GM23338 (cell line): ENCODE data around the gene S100P. TPM values are rescaled to one million over a fixed set of nuclear protein-coding genes. Genes with fewer than 3 reads are reported as not detected.
"Not testable (repeated sequence)": the region's sequence is repeated elsewhere in the genome, so short reads cannot be mapped to it uniquely, and the experiment has no call there.

Experiments
- ATAC-seq: fragments of 200-7000 bp; cut with Tn5 transposase; 3 replicates; pipeline ENCODE4 v1.9.1; 2020
- DNase-seq: peaks from one replicate; pipeline ENCODE4 v3.0.0-alpha.2; 2015; ENCODE audit warnings: low spot score
- H2AFZ ChIP-seq: fragments of 200-600 bp; sonication (generic); 2 replicates; pipeline ENCODE4 v1.8.0; 2016; ENCODE audit warnings: antibody characterized with exemption, mild to moderate bottlenecking, moderate library complexity
- H3F3A ChIP-seq: fragments of 200-600 bp; sonication (generic); replicated peaks from 2 replicates; pipeline ENCODE4 v1.8.0; 2017; ENCODE audit warnings: antibody characterized with exemption, mixed run types, low read depth
- H3K27ac ChIP-seq: fragments of 200-600 bp; sonication (generic); 2 replicates; pipeline ENCODE4 v1.6.1; 2016; ENCODE audit warnings: low read depth
- H3K27me3 ChIP-seq: fragments of 200-600 bp; sonication (generic); 2 replicates; pipeline ENCODE4 v1.8.0; 2016; ENCODE audit warnings: mild to moderate bottlenecking, mixed run types, moderate library complexity; ENCODE audit not compliant: insufficient read depth
- H3K36me3 ChIP-seq: fragments of 200-600 bp; sonication (generic); 2 replicates; pipeline ENCODE4 v1.8.0; 2016; ENCODE audit warnings: mild to moderate bottlenecking; ENCODE audit not compliant: insufficient read depth
- H3K4me1 ChIP-seq: fragments of 200-600 bp; sonication (generic); 2 replicates; pipeline ENCODE4 v1.8.0; 2016; ENCODE audit warnings: mild to moderate bottlenecking, moderate library complexity; ENCODE audit not compliant: insufficient read depth
- H3K4me2 ChIP-seq: fragments of 200-600 bp; sonication (generic); 2 replicates; pipeline ENCODE4 v1.7.1; 2017; ENCODE audit warnings: mixed run types
- H3K4me3 ChIP-seq: fragments of 200-600 bp; sonication (generic); 2 replicates; pipeline ENCODE4 v1.6.1; 2016; ENCODE audit warnings: mixed run types
- H3K79me2 ChIP-seq: fragments of 200-600 bp; sonication (generic); replicated peaks from 2 replicates; pipeline ENCODE4 v1.8.0; 2017; ENCODE audit warnings: mild to moderate bottlenecking; ENCODE audit not compliant: insufficient read depth
- H3K9me2 ChIP-seq: fragments of 200-600 bp; sonication (generic); 2 replicates; pipeline ENCODE4 v1.8.0; 2017; ENCODE audit not compliant: insufficient read depth
- H4K20me1 ChIP-seq: fragments of 200-600 bp; sonication (generic); replicated peaks from 2 replicates; pipeline ENCODE4 v1.8.0; 2017; ENCODE audit warnings: mild to moderate bottlenecking; ENCODE audit not compliant: insufficient read depth
- H3K27ac Mint-ChIP-seq: 2 replicates; pipeline ENCODE4 v1.8.0; 2020; ENCODE audit warnings: inconsistent platforms, mild to moderate bottlenecking, moderate library complexity, mixed read lengths
- H3K27me3 Mint-ChIP-seq: 3 replicates; pipeline ENCODE4 v1.8.0; 2022; ENCODE audit warnings: low read depth, mild to moderate bottlenecking, moderate library complexity, mixed read lengths, inconsistent platforms; ENCODE audit not compliant: insufficient read depth, poor library complexity
- H3K36me3 Mint-ChIP-seq: 3 replicates; pipeline ENCODE4 v1.8.0; 2021; ENCODE audit warnings: low read depth, mild to moderate bottlenecking, inconsistent platforms, moderate library complexity, mixed read lengths
- H3K4me1 Mint-ChIP-seq: 3 replicates; pipeline ENCODE4 v1.8.0; 2020; ENCODE audit warnings: mild to moderate bottlenecking, inconsistent platforms, mixed read lengths
- H3K4me3 Mint-ChIP-seq: 3 replicates; pipeline ENCODE4 v1.8.0; 2021; ENCODE audit warnings: moderate library complexity, mild to moderate bottlenecking, inconsistent platforms, mixed read lengths
- H3K9me3 Mint-ChIP-seq: 3 replicates; pipeline ENCODE4 v1.8.0; 2020; ENCODE audit warnings: moderate library complexity, mild to moderate bottlenecking, inconsistent platforms, mixed read lengths
- EZH2 ChIP-seq: fragments of 200-600 bp; sonication (generic); IDR thresholded peaks from one replicate; pipeline ENCODE4 v1.8.0; 2017; ENCODE audit warnings: antibody characterized with exemption, mild to moderate bottlenecking, low read depth; ENCODE audit not compliant: unreplicated experiment
- EZH2phosphoT487 ChIP-seq: fragments of 200-600 bp; sonication (generic); IDR thresholded peaks from one replicate; pipeline ENCODE4 v1.8.1; 2018; ENCODE audit warnings: antibody characterized with exemption; ENCODE audit not compliant: unreplicated experiment
- JUNB ChIP-seq: IDR thresholded peaks from one replicate; pipeline ENCODE4 v1.6.1; 2016; ENCODE audit warnings: antibody characterized with exemption; ENCODE audit not compliant: unreplicated experiment
- NANOG ChIP-seq: IDR thresholded peaks from 2 replicates; pipeline ENCODE4 v1.6.1; 2016; ENCODE audit warnings: antibody characterized with exemption, borderline replicate concordance
- STAT1 ChIP-seq: IDR thresholded peaks from one replicate; pipeline ENCODE4 v1.6.1; 2016; ENCODE audit warnings: antibody characterized with exemption; ENCODE audit not compliant: unreplicated experiment
- ZNF331 ChIP-seq: fragments of 250-450 bp; sonication (Bioruptor Pico); IDR thresholded peaks from 2 replicates; pipeline ENCODE4 v1.5.0; 2020; ENCODE audit warnings: low read depth, mild to moderate bottlenecking, moderate library complexity
- polyA plus RNA-seq: library from polyadenylated mRNA; unstranded; fragments of >200 nt; fragmentation: Nextera tagmentation; extraction: Ambion mirVana; gene quantifications from 2 replicates; pipeline ENCODE4 v1.2.1, GENCODE V29; 2016
- total RNA-seq: library from RNA; depleted of rRNA; stranded (reverse); fragments of >200 nt; shearing (Covaris generic); gene quantifications from 2 replicates; pipeline ENCODE4 v1.2.3, GENCODE V29; 2014
- TF ChIP-seq, protein P1 (sequence below): IDR thresholded peaks from one replicate; pipeline ENCODE4 v1.6.1; 2018; ENCODE audit warnings: antibody characterized with exemption; ENCODE audit not compliant: unreplicated experiment
- TF ChIP-seq, protein P2 (sequence below), 2 experiments: fragments of 200-600 bp in 1 of 2; sonication (generic) in 1 of 2; conservative IDR thresholded peaks; 2 replicates each; pipeline versions ENCODE4 v1.5.1 to v1.6.1; 2016 to 2017; ENCODE audit warnings: antibody characterized with exemption in 2 of 2, low read depth in 2 of 2, mild to moderate bottlenecking in 2 of 2, moderate library complexity in 1 of 2

S100P gene
- total and polyA plus RNA-seq, 2 experiments from 2014 or later = 0.32 TPM; not detected in 1

DNA sequence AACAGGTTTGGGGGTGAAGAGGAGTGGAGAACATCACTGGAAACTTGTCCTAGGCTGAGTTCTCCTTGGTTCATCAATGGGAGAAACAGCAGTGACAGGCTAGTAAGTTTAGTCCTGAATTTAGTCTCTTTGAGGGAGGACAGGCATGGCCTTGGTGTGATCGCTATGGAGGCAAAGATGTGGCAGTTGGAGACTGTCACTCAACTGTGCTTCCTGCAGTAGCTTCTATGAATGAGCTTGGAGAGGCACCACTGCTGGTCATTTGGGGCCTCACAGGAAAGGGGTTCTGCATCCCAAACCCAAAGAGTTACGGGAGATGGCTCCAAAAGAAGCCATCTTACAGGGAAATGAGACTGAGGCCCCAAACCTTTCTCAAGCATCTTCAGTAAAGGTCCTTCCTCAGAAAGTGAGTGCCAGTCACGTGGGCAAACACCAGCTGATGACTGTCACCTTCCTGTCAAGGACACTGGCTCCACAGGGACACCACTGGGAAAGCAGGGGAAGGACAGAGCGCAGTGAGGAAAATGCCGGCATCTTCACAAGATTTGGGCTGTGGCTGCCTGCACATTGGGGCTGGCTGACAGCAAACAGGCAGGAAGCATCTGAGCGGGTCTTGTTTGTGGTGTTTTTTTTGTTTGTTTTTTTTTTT is 46.0 kb upstream of the S100P start:
- Histone ChIP-seq H3K4me3 (no peak overlapping the region), H2AFZ (no peak overlapping the region), H3K4me2 (no peak overlapping the region), H3K4me1 (peaks cover 1% of the 10 kb centered on the region; the same call in 1 of the 2 replicates), H3K36me3 (peaks cover 2% of the 10 kb centered on the region), H3K9me2 (no peaks in the 10 kb centered on the region), H3K27me3 (no peaks in the 10 kb centered on the region), H3K27ac (no peak overlapping the region), H4K20me1 (peaks cover 2% of the 10 kb centered on the region; the same call in 1 of the 2 replicates), H3F3A (no peaks in the 10 kb centered on the region; the same call in 1 of the 2 replicates), H3K79me2 (peaks cover 7% of the 10 kb centered on the region)
- no peaks in the 10 kb centered on the region for H3K9me3 Mint-ChIP-seq
- H3K36me3 Mint-ChIP-seq = peaks cover 8% of the 10 kb centered on the region; the same call in 2 of the 3 replicates
- no peak overlapping the region for H3K27ac Mint-ChIP-seq
- H3K4me3 Mint-ChIP-seq = no peak overlapping the region
- no peak for TF ChIP-seq EZH2
- TF ChIP-seq ZNF331 = no peak
- TF ChIP-seq, protein P1, sequence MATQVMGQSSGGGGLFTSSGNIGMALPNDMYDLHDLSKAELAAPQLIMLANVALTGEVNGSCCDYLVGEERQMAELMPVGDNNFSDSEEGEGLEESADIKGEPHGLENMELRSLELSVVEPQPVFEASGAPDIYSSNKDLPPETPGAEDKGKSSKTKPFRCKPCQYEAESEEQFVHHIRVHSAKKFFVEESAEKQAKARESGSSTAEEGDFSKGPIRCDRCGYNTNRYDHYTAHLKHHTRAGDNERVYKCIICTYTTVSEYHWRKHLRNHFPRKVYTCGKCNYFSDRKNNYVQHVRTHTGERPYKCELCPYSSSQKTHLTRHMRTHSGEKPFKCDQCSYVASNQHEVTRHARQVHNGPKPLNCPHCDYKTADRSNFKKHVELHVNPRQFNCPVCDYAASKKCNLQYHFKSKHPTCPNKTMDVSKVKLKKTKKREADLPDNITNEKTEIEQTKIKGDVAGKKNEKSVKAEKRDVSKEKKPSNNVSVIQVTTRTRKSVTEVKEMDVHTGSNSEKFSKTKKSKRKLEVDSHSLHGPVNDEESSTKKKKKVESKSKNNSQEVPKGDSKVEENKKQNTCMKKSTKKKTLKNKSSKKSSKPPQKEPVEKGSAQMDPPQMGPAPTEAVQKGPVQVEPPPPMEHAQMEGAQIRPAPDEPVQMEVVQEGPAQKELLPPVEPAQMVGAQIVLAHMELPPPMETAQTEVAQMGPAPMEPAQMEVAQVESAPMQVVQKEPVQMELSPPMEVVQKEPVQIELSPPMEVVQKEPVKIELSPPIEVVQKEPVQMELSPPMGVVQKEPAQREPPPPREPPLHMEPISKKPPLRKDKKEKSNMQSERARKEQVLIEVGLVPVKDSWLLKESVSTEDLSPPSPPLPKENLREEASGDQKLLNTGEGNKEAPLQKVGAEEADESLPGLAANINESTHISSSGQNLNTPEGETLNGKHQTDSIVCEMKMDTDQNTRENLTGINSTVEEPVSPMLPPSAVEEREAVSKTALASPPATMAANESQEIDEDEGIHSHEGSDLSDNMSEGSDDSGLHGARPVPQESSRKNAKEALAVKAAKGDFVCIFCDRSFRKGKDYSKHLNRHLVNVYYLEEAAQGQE = no peak
- TF ChIP-seq STAT1 = no peak
- TF ChIP-seq NANOG = no peak
- no peak for TF ChIP-seq EZH2phosphoT487
- H3K4me1 Mint-ChIP-seq = peaks cover 5% of the 10 kb centered on the region
- DNase-seq (no peak), ATAC-seq (no peak)
- H3K27me3 Mint-ChIP-seq = peaks cover 7% of the 10 kb centered on the region

DNA sequence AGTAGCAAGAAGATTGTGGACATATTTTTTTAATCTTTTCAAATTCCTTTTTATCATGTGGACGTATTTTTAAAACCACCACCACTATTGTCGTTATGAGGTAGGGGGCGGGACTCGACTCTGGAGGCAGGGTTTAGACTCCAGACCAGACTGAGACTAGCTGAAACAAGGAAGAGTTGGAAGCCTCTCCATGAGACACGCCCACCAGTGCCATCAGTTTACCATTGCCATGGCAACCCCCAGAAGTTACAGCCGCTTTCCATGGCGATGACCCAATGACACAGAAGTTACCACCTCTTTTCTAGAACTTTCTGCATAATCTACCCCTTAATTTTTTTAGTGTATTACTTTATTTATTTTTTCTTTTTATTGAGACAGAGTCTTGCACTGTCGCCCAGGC is 44.5 kb upstream of the S100P start:
- H3K9me3 Mint-ChIP-seq = no peaks in the 10 kb centered on the region
- no peaks in the 10 kb centered on the region for H4K20me1 ChIP-seq
- no peaks in the 10 kb centered on the region for H3K36me3 ChIP-seq
- peak; percentile 55 for ATAC-seq
- no peaks in the 10 kb centered on the region for H3K9me2 ChIP-seq
- no peak overlapping the region for H3K4me3 Mint-ChIP-seq
- no peaks in the 10 kb centered on the region for H3F3A ChIP-seq
- H3K27me3 ChIP-seq = no peaks in the 10 kb centered on the region
- H3K27me3 Mint-ChIP-seq = peaks cover 9% of the 10 kb centered on the region
- H3K79me2 ChIP-seq = no peaks in the 10 kb centered on the region
- no peak overlapping the region for H3K4me2 ChIP-seq
- TF ChIP-seq, protein P2, sequence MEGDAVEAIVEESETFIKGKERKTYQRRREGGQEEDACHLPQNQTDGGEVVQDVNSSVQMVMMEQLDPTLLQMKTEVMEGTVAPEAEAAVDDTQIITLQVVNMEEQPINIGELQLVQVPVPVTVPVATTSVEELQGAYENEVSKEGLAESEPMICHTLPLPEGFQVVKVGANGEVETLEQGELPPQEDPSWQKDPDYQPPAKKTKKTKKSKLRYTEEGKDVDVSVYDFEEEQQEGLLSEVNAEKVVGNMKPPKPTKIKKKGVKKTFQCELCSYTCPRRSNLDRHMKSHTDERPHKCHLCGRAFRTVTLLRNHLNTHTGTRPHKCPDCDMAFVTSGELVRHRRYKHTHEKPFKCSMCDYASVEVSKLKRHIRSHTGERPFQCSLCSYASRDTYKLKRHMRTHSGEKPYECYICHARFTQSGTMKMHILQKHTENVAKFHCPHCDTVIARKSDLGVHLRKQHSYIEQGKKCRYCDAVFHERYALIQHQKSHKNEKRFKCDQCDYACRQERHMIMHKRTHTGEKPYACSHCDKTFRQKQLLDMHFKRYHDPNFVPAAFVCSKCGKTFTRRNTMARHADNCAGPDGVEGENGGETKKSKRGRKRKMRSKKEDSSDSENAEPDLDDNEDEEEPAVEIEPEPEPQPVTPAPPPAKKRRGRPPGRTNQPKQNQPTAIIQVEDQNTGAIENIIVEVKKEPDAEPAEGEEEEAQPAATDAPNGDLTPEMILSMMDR (conservative IDR thresholded peaks at IDR 0.05; ENCODE audit: low read depth in 2 of 2) = no peak
- no peak for TF ChIP-seq JUNB
- TF ChIP-seq EZH2phosphoT487 = no peak
- H3K4me1 ChIP-seq = no peaks in the 10 kb centered on the region
- peak; percentile 74 for DNase-seq
- no peaks in the 10 kb centered on the region for H3K36me3 Mint-ChIP-seq
- no peak overlapping the region for H2AFZ ChIP-seq
- H3K27ac ChIP-seq = no peak overlapping the region
- H3K27ac Mint-ChIP-seq = no peak overlapping the region
- H3K4me1 Mint-ChIP-seq = no peaks in the 10 kb centered on the region
- no peak overlapping the region for H3K4me3 ChIP-seq

DNA sequence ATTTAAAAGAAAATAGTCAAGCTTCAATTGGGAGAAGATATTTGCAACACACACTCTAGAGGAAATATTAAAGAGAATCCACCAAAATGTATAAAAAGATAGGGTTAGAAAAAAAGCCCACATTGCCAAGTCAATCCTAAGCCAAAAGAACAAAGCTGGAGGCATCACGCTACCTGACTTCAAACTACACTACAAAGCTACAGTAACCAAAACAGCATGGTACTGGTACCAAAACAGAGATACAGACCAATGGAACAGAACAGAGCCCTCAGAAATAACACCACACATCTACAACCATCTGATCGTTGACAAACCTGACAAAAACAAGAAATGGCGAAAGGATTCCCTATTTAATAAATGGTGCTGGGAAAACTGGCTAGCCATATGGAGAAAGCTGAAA is 39.5 kb upstream of the S100P start:
- peaks cover 15% of the 10 kb centered on the region for H3K27me3 ChIP-seq
- H3K4me3 Mint-ChIP-seq, H3K4me3 ChIP-seq, H2AFZ ChIP-seq, H3K79me2 ChIP-seq, H4K20me1 ChIP-seq, H3F3A ChIP-seq, DNase-seq, H3K9me3 Mint-ChIP-seq, H3K27ac ChIP-seq, H3K36me3 ChIP-seq, H3K9me2 ChIP-seq, H3K4me1 ChIP-seq, H3K4me2 ChIP-seq, H3K4me1 Mint-ChIP-seq, H3K27ac Mint-ChIP-seq, ATAC-seq, H3K36me3 Mint-ChIP-seq: not testable (repeated sequence)
- H3K27me3 Mint-ChIP-seq = peaks cover 11% of the 10 kb centered on the region

DNA sequence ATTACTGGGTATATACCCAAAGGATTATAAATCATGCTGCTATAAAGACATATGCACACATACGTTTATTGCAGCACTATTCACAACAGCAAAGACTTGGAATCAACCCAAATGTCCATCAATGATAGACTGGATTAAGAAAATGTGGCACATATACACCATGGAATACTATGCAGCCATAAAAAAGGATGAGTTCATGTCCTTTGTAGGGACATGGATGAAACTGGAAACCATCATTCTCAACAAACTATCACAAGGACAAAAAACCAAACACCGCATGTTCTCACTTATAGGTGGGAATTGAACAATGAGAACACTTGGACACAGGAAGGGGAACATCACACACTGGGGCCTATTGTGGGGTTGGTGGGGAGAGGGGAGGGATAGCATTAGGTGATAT is 38.4 kb upstream of the S100P start:
- H3K4me3 Mint-ChIP-seq, H3K9me2 ChIP-seq, H3K27ac Mint-ChIP-seq, H3K79me2 ChIP-seq, H3K36me3 Mint-ChIP-seq, H3K4me1 ChIP-seq, ATAC-seq, H4K20me1 ChIP-seq, H3K4me3 ChIP-seq, H3F3A ChIP-seq, H3K9me3 Mint-ChIP-seq, H3K27ac ChIP-seq, H3K4me2 ChIP-seq, DNase-seq, H2AFZ ChIP-seq, H3K36me3 ChIP-seq, H3K4me1 Mint-ChIP-seq: not testable (repeated sequence)
- H3K27me3 ChIP-seq = peaks cover 26% of the 10 kb centered on the region
- peaks cover 20% of the 10 kb centered on the region for H3K27me3 Mint-ChIP-seq
